ENCODE measurements around the gene USP32. TPM values are rescaled to one million over a fixed set of nuclear protein-coding genes. Genes with fewer than 3 reads are reported as not detected.
"Not testable (repeated sequence)": the region's sequence is repeated elsewhere in the genome, so short reads cannot be mapped to it uniquely, and the experiment has no call there.

Gene USP32
- total RNA-seq, 3 donors from 2014 or later (not counting 1 experiment from before 2014, with no cell fraction given), result 41.3 to 68.5 (median 41.7) TPM

GRCh38 chr17:60421273-60422161 is 29.6 kb upstream of the USP32 start:
- 2% methylated on average over 66 of the region's 66 CpGs for WGBS (ENCODE audit: insufficient coverage)
- peaks cover 0 to 3% of the 10 kb centered on the region in 2 donors for H3K27me3 Mint-ChIP-seq (ENCODE audit: low read depth in 2 of 2)
- ATAC-seq (peak; percentile 93 to 94 (median 93)), DNase-seq (peak; percentile 70 to 82)
- intact Hi-C loops (cut with micrococcal nuclease), result loop anchor here (1.0 kb wide), 1 partner anchor 15 kb away; no protein-coding TSS in a partner anchor
- H3K9me3 Mint-ChIP-seq, result no peaks in the 10 kb centered on the region
- peaks cover 10% of the 10 kb centered on the region for H3K4me1 ChIP-seq (ENCODE audit: control insufficient read depth, insufficient read depth, low read length)
- H3K4me3 ChIP-seq (ENCODE audit: low read length), result peak overlapping the region; percentile 56
- no peaks in the 10 kb centered on the region for H3K9me3 ChIP-seq (ENCODE audit: control insufficient read depth, insufficient read depth, low read length)
- peak overlapping the region; percentile 27 for H3K27ac ChIP-seq (ENCODE audit: low read length)
- peak overlapping the region; percentile 21 to 89 for H3K27ac Mint-ChIP-seq
- H3K36me3 Mint-ChIP-seq, result no peaks in the 10 kb centered on the region
- TF ChIP-seq, protein P1, sequence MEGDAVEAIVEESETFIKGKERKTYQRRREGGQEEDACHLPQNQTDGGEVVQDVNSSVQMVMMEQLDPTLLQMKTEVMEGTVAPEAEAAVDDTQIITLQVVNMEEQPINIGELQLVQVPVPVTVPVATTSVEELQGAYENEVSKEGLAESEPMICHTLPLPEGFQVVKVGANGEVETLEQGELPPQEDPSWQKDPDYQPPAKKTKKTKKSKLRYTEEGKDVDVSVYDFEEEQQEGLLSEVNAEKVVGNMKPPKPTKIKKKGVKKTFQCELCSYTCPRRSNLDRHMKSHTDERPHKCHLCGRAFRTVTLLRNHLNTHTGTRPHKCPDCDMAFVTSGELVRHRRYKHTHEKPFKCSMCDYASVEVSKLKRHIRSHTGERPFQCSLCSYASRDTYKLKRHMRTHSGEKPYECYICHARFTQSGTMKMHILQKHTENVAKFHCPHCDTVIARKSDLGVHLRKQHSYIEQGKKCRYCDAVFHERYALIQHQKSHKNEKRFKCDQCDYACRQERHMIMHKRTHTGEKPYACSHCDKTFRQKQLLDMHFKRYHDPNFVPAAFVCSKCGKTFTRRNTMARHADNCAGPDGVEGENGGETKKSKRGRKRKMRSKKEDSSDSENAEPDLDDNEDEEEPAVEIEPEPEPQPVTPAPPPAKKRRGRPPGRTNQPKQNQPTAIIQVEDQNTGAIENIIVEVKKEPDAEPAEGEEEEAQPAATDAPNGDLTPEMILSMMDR (IDR thresholded peaks at IDR 0.05), result peak; percentile 100
- H3K36me3 ChIP-seq (ENCODE audit: control insufficient read depth, insufficient read depth, low read length), result no peaks in the 10 kb centered on the region
- H3K27me3 ChIP-seq (ENCODE audit: control insufficient read depth, insufficient read depth, low read length), result no peaks in the 10 kb centered on the region
- H3K4me1 Mint-ChIP-seq, result peaks cover 11 to 12% of the 10 kb centered on the region in 2 donors
- peak overlapping the region; percentile 83 for H3K4me3 Mint-ChIP-seq

- intact Hi-C loops (cut with micrococcal nuclease); H3K27me3 ChIP-seq (ENCODE audit: control insufficient read depth, insufficient read depth, low read length); H3K36me3 Mint-ChIP-seq; DNase-seq; H3K36me3 ChIP-seq (ENCODE audit: control insufficient read depth, insufficient read depth, low read length); H3K27ac ChIP-seq (ENCODE audit: low read length); H3K27me3 Mint-ChIP-seq (ENCODE audit: low read depth in 2 of 2); H3K27ac Mint-ChIP-seq; H3K9me3 Mint-ChIP-seq; H3K9me3 ChIP-seq (ENCODE audit: control insufficient read depth, insufficient read depth, low read length); H3K4me3 Mint-ChIP-seq; H3K4me3 ChIP-seq (ENCODE audit: low read length); ATAC-seq: not testable (repeated sequence)
- 96% methylated on average over 5 of the region's 7 CpGs for WGBS (ENCODE audit: insufficient coverage)
- H3K4me1 ChIP-seq (ENCODE audit: control insufficient read depth, insufficient read depth, low read length), result peaks cover 10% of the 10 kb centered on the region
- H3K4me1 Mint-ChIP-seq, result peaks cover 11 to 12% of the 10 kb centered on the region in 2 donors
These were observed 27.9 kb upstream of the USP32 start for GRCh38 chr17:60419875-60420274.

GRCh38 chr17:60419003-60419402 is 27.1 kb upstream of the USP32 start:
- H3K36me3 ChIP-seq (ENCODE audit: control insufficient read depth, insufficient read depth, low read length); H3K27ac ChIP-seq (ENCODE audit: low read length); H3K36me3 Mint-ChIP-seq; ATAC-seq; DNase-seq; intact Hi-C loops (cut with micrococcal nuclease); H3K9me3 Mint-ChIP-seq; H3K9me3 ChIP-seq (ENCODE audit: control insufficient read depth, insufficient read depth, low read length); H3K4me3 ChIP-seq (ENCODE audit: low read length); H3K27me3 ChIP-seq (ENCODE audit: control insufficient read depth, insufficient read depth, low read length); H3K27me3 Mint-ChIP-seq (ENCODE audit: low read depth in 2 of 2); H3K27ac Mint-ChIP-seq: not testable (repeated sequence)
- Mint-ChIP-seq H3K4me1 (peaks cover 11 to 12% of the 10 kb centered on the region in 2 donors), H3K4me3 (peak overlapping the region; percentile 29)
- H3K4me1 ChIP-seq (ENCODE audit: control insufficient read depth, insufficient read depth, low read length), result peaks cover 10% of the 10 kb centered on the region
- 98% methylated on average over 2 of the region's 4 CpGs for WGBS (ENCODE audit: insufficient coverage)

- Mint-ChIP-seq H3K27me3 (ENCODE audit: low read depth in 2 of 2) (peaks cover 6 to 7% of the 10 kb centered on the region in 2 donors), H3K4me3 (no peak overlapping the region), H3K36me3 (no peaks in the 10 kb centered on the region), H3K9me3 (no peaks in the 10 kb centered on the region), H3K4me1 (peaks cover 6 to 7% of the 10 kb centered on the region in 2 donors), H3K27ac (no peak overlapping the region)
- DNase-seq, result no peak
- ATAC-seq, result no peak
- intact Hi-C loops (cut with micrococcal nuclease), result no loop called here
- TF ChIP-seq, protein P1 (IDR thresholded peaks at IDR 0.05), result no peak
- H3K9me3 ChIP-seq (ENCODE audit: control insufficient read depth, insufficient read depth, low read length), result no peaks in the 10 kb centered on the region
- peaks cover 3% of the 10 kb centered on the region for H3K4me1 ChIP-seq (ENCODE audit: control insufficient read depth, insufficient read depth, low read length)
- no peaks in the 10 kb centered on the region for H3K36me3 ChIP-seq (ENCODE audit: control insufficient read depth, insufficient read depth, low read length)
- no peaks in the 10 kb centered on the region for H3K27me3 ChIP-seq (ENCODE audit: control insufficient read depth, insufficient read depth, low read length)
- H3K4me3 ChIP-seq (ENCODE audit: low read length), result no peak overlapping the region
- 91% methylated on average over 1 of the region's 2 CpGs for WGBS (ENCODE audit: insufficient coverage)
- no peak overlapping the region for H3K27ac ChIP-seq (ENCODE audit: low read length)
These were observed 24.5 kb upstream of the USP32 start for GRCh38 chr17:60416368-60416925.
